HEK293T (cell line): ENCODE data around the gene TBC1D24.

Experiments
- ARNT ChIP-seq: fragments of 450-650 bp; IDR thresholded peaks from 2 replicates; pipeline ENCODE4 v1.6.1; 2017; ENCODE audit warnings: mild to moderate bottlenecking
- BHLHE40 ChIP-seq: fragments of 450-650 bp; IDR thresholded peaks from 2 replicates; pipeline ENCODE4 v1.6.1; 2016; ENCODE audit warnings: mild to moderate bottlenecking, moderate library complexity, borderline replicate concordance
- CTBP1 ChIP-seq: fragments of 450-650 bp; IDR thresholded peaks from 2 replicates; pipeline ENCODE4 v1.6.1; 2016; ENCODE audit warnings: borderline replicate concordance
- ELF4 ChIP-seq: fragments of 450-650 bp; IDR thresholded peaks from 2 replicates; pipeline ENCODE4 v1.6.1; 2017; ENCODE audit warnings: antibody characterized with exemption
- FOXK2 ChIP-seq: fragments of 450-650 bp; IDR thresholded peaks from 2 replicates; pipeline ENCODE4 v1.6.1; 2016; ENCODE audit warnings: mild to moderate bottlenecking
- FOXM1 ChIP-seq: fragments of 450-650 bp; IDR thresholded peaks from 2 replicates; pipeline ENCODE4 v1.6.1; 2017; ENCODE audit warnings: mild to moderate bottlenecking, borderline replicate concordance
- HDGF ChIP-seq: fragments of 450-650 bp; IDR thresholded peaks from 2 replicates; pipeline ENCODE4 v1.6.1; 2017; ENCODE audit warnings: antibody characterized with exemption, borderline replicate concordance
- LEF1 ChIP-seq: fragments of 450-650 bp; IDR thresholded peaks from 2 replicates; pipeline ENCODE4 v1.6.1; 2017; ENCODE audit warnings: mild to moderate bottlenecking, borderline replicate concordance
- NFRKB ChIP-seq: fragments of 450-650 bp; IDR thresholded peaks from 2 replicates; pipeline ENCODE4 v1.6.1; 2016; ENCODE audit warnings: mild to moderate bottlenecking, moderate library complexity
- PKNOX1 ChIP-seq: fragments of 450-650 bp; IDR thresholded peaks from 2 replicates; pipeline ENCODE4 v1.6.1; 2016
- SUZ12 ChIP-seq: fragments of 450-650 bp; IDR thresholded peaks from 2 replicates; pipeline ENCODE4 v1.6.1; 2016; ENCODE audit warnings: mild to moderate bottlenecking

DNA sequence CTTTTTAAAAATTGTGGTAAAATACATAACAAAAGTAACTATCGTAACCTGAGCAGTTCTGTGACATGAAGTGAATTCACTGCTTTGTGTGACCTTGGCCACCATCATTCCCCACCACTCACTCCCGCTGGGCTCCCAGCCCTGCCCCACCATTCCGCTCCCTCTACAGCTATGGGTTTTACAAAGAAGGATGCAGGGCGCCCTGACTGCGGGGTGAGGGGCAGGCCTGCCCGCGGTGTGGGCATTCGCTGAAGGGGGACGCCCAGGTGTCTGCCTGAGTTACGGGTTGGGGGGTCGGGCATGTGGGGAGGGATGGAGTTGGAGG, 56.4 kb downstream of the TBC1D24 start, which contains the start of gene CEMP1:
- TF ChIP-seq FOXM1 (no peak), LEF1 (no peak), CTBP1 (no peak), BHLHE40 (no peak), PKNOX1 (no peak), SUZ12 (no peak), NFRKB (no peak), FOXK2 (no peak), ARNT (no peak), HDGF (no peak), ELF4 (no peak)
